GM19043 (cell line): ENCODE results near the gene KMO.

Experiments used
- ATAC-seq: cut with Tn5 transposase; IDR thresholded peaks from one replicate; pipeline ENCODE4 v1.9.1; 2021; ENCODE audit warnings: low read depth; ENCODE audit not compliant: unreplicated experiment

KMO gene

DNA sequence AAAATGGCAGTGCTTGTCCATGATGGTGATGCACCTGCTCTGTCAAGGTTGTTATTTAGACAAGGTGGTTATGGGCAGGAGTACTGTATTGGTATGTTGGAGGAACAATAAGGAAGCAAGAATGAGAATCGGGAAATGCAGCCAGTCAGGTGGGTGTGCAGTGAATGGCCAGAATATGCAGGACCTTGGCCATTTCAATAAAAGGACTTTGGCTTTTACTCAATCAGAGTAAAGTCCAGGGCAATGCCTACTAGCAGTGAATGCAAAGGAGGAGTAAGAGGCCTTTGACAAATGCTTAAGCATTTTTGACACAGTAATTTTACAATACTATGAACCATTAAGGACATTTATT is 110.4 kb downstream of the KMO start:
- no peak for ATAC-seq

DNA sequence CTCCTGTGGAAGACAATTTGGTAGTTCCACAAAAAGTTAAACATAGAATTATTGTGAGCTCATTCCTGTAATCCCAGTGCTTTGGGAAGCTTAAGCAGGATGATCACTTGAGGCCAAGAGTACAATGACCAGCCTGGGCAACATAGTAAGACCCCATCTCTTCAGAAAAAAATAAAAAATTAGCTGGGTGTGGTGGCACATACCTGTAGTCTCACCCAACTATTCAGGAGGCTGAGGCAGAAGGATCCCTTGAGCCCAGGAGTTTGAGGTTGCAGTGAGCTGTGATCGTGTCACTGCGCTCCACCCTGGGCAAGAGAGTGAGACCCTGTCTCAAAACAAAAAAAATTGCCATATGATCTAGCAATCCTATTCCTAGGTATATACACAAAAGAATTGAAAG is 112.1 kb downstream of the KMO start:
- ATAC-seq, result no peak

DNA sequence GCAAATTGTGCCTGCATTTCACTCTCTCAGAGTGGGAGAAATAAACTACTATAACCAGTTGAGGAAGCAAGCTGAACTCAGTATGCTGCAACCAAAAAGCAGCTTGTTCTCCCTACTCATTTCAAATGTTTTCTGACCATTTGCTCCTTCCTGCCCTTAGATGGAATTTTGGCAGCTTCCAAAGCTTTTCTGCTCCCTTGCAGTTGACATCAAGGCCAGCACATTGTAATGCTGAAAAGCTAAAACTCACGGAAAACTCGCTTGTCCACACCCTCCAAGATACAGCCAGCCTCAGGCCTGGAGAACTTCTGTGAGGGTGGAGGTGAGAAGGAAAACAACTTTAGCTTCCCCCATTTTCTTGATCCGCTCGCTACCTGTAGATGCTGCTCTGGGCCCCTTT is 113.0 kb downstream of the KMO start:
- no peak for ATAC-seq
